HepG2 (cell line): ENCODE data around the gene PTHLH. TPM values are rescaled to one million over a fixed set of nuclear protein-coding genes. Genes with fewer than 3 reads are reported as not detected.

Source experiments
- ATAC-seq: fragments of 200-7000 bp; cut with Tn5 transposase; 3 replicates; pipeline ENCODE4 v1.9.1; 2020; ENCODE audit warnings: mild to moderate bottlenecking, moderate library complexity
- BruUV-seq: library from RNA; stranded (reverse); fragments of 400-500 nt; replicated peaks from 2 replicates; lab custom pipeline; 2021; lab: Mats Ljungman, UMichigan
- CTCF ChIA-PET: fragments of 300-600 bp; formaldehyde crosslinking; extraction: SDS; loops from one replicate; lab custom pipeline; 2021; ENCODE audit warnings: low total read pairs, inconsistent platforms, low intra/inter-chr PET ratio; lab: Yijun Ruan, JAX
- POLR2A ChIA-PET: fragments of 350-600 bp; sonication (Branson Sonifier 250); formaldehyde crosslinking; loops from one replicate; lab custom pipeline; 2020; ENCODE audit warnings: antibody characterized with exemption, inconsistent platforms; lab: Yijun Ruan, JAX
- DNase-seq: peaks from one replicate; pipeline ENCODE4 v3.0.0-alpha.2; 2015; ENCODE audit warnings: low spot score
- FAIRE-seq: peaks from 3 replicates; lab custom pipeline; 2011; peaks lifted over from hg19 to GRCh38; lab: Jason Lieb, UNC
- H2AFZ ChIP-seq: one replicate; pipeline ENCODE4 v1.6.1; 2011; ENCODE audit warnings: low read length, inconsistent platforms
- H3K27ac ChIP-seq: fragments of 300-600 bp; 3 replicates; pipeline ENCODE4 v1.8.0; 2011; ENCODE audit warnings: mixed run types, mild to moderate bottlenecking, mixed read lengths, low read length, inconsistent platforms; ENCODE audit not compliant: insufficient read depth; ENCODE audit errors: extremely low read length
- H3K27me3 ChIP-seq, 2 experiments: fragments of 200-600 bp in 1 of 2; 2 replicates in 1 of 2; 3 replicates in 1 of 2; pipeline versions ENCODE4 v1.6.0 to v1.8.0; 2011; ENCODE audit warnings: low read length in 2 of 2, mild to moderate bottlenecking in 2 of 2, moderate library complexity in 2 of 2, inconsistent platforms in 1 of 2; ENCODE audit not compliant: insufficient read depth in 2 of 2, control insufficient read depth in 1 of 2
- H3K36me3 ChIP-seq, 2 experiments: fragments of 200-600 bp in 1 of 2; replicated peaks in 1 of 2; 2 replicates in 1 of 2; 3 replicates in 1 of 2; pipeline versions ENCODE4 v1.5.1 to v1.8.0; 2011; ENCODE audit warnings: low read length in 2 of 2, inconsistent platforms in 1 of 2; ENCODE audit not compliant: insufficient read depth in 2 of 2, control insufficient read depth in 1 of 2
- H3K4me1 ChIP-seq: 2 replicates; pipeline ENCODE4 v1.5.1; 2012; ENCODE audit warnings: low read length, inconsistent platforms; ENCODE audit not compliant: insufficient read depth
- H3K4me2 ChIP-seq: 2 replicates; pipeline ENCODE4 v1.6.0; 2011; ENCODE audit warnings: low read depth, low read length, inconsistent platforms
- H3K4me3 ChIP-seq, 3 experiments: fragments of 200-600 bp in 1 of 3; sonication (generic), shearing (Covaris generic) in 1 of 3; replicated peaks in 1 of 3; 2 replicates each; pipeline ENCODE4 v1.5.1; 2011 to 2016; ENCODE audit warnings: low read length in 3 of 3, inconsistent platforms in 2 of 3, low read depth in 2 of 3, mild to moderate bottlenecking in 2 of 3, control low read depth in 1 of 3, mixed read lengths in 1 of 3; ENCODE audit not compliant: insufficient read depth in 1 of 3
- H3K79me2 ChIP-seq: one replicate; pipeline ENCODE4 v1.6.1; 2011; ENCODE audit warnings: low read length, inconsistent platforms; ENCODE audit not compliant: insufficient read depth
- H3K9ac ChIP-seq: 2 replicates; pipeline ENCODE4 v1.6.0; 2011; ENCODE audit warnings: mild to moderate bottlenecking, low read depth, low read length, inconsistent platforms; ENCODE audit not compliant: insufficient read depth
- H3K9me3 ChIP-seq: 2 replicates; pipeline ENCODE4 v1.5.1; 2012; ENCODE audit warnings: mild to moderate bottlenecking, low read length
- H4K20me1 ChIP-seq: 2 replicates; pipeline ENCODE4 v1.6.0; 2011; ENCODE audit warnings: inconsistent platforms, mild to moderate bottlenecking, low read length, moderate library complexity; ENCODE audit not compliant: insufficient read depth
- ARHGAP35 ChIP-seq: sonication (generic); formaldehyde crosslinking; IDR thresholded peaks from 2 replicates; pipeline ENCODE4 v1.9.0; 2022; ENCODE audit warnings: mild to moderate bottlenecking, inconsistent platforms, moderate library complexity, missing genetic modification reagents, borderline replicate concordance
- ATAD3A ChIP-seq: sonication (generic); formaldehyde crosslinking; IDR thresholded peaks from 2 replicates; pipeline ENCODE4 v1.4.0; 2020; ENCODE audit warnings: missing genetic modification reagents
- FOSL1 ChIP-seq: sonication (generic); formaldehyde crosslinking; IDR thresholded peaks from 2 replicates; pipeline ENCODE4 v1.9.0; 2021; ENCODE audit warnings: missing genetic modification reagents, borderline replicate concordance
- JDP2 ChIP-seq: sonication (generic); formaldehyde crosslinking; IDR thresholded peaks from 2 replicates; pipeline ENCODE4 v1.8.1; 2022; ENCODE audit warnings: missing genetic modification reagents, borderline replicate concordance
- KLF6 ChIP-seq: IDR thresholded peaks from 2 replicates; pipeline ENCODE4 v1.8.0; 2016; ENCODE audit warnings: missing biosample characterization, missing genetic modification reagents
- NPAS2 ChIP-seq: sonication (generic); formaldehyde crosslinking; IDR thresholded peaks from 2 replicates; pipeline ENCODE4 v1.8.0; 2022; ENCODE audit warnings: mild to moderate bottlenecking, missing genetic modification reagents, borderline replicate concordance
- RXRA ChIP-seq: sonication (generic); formaldehyde crosslinking; IDR thresholded peaks from 2 replicates; pipeline ENCODE4 v1.5.1; 2020; ENCODE audit warnings: missing genetic modification reagents
- TAF1 ChIP-seq: sonication (generic); formaldehyde crosslinking; IDR thresholded peaks from 2 replicates; pipeline ENCODE4 v1.4.0; 2020; ENCODE audit warnings: missing genetic modification reagents
- ZBTB2 ChIP-seq: sonication (generic); formaldehyde crosslinking; IDR thresholded peaks from 2 replicates; pipeline ENCODE4 v1.8.0; 2022; ENCODE audit warnings: low read depth, missing genetic modification reagents
- ZFP1 ChIP-seq: IDR thresholded peaks from 2 replicates; pipeline ENCODE4 v1.6.1; 2016
- ZIK1 ChIP-seq: sonication (generic); formaldehyde crosslinking; IDR thresholded peaks from 2 replicates; pipeline ENCODE4 v1.5.0; 2020; ENCODE audit warnings: mild to moderate bottlenecking, low read depth, missing genetic modification reagents, borderline replicate concordance
- ZNF124 ChIP-seq: sonication (generic); formaldehyde crosslinking; IDR thresholded peaks from 2 replicates; pipeline ENCODE4 v1.4.0; 2020; ENCODE audit warnings: missing genetic modification reagents
- ZNF280B ChIP-seq: sonication (generic); formaldehyde crosslinking; IDR thresholded peaks from 2 replicates; pipeline ENCODE4 v1.5.0; 2020; ENCODE audit warnings: missing genetic modification reagents, mild to moderate bottlenecking, borderline replicate concordance
- ZNF644 ChIP-seq: IDR thresholded peaks from 2 replicates; pipeline ENCODE4 v1.6.1; 2016; ENCODE audit warnings: low read depth
- ZNF7 ChIP-seq: IDR thresholded peaks from 2 replicates; pipeline ENCODE4 v1.6.1; 2016; ENCODE audit warnings: missing biosample characterization, missing genetic modification reagents
- ZNF761 ChIP-seq: sonication (generic); formaldehyde crosslinking; conservative IDR thresholded peaks from 2 replicates; pipeline ENCODE4 v1.4.0; 2020; ENCODE audit warnings: mild to moderate bottlenecking, missing genetic modification reagents
- WGBS: methylation state at CpG from one replicate; pipeline ENCODE4 v1.1.6; 2017; ENCODE audit warnings: low lambda C conversion rate; 5-methylcytosine and 5-hydroxymethylcytosine counted together
- in situ Hi-C: cut with HindIII; loops from 2 replicates; pipeline ENCODE4 v1.10.0; 2017; ENCODE audit warnings: low pct_unique_long_range_greater_than_20kb; ENCODE audit not compliant: extremely low pct_ligation_motif_present
- intact Hi-C: fragments of 100-400 bp; cut with micrococcal nuclease; formaldehyde crosslinking; loops from one replicate; pipeline ENCODE4 v1.10.0; 2022; ENCODE audit not compliant: unreplicated experiment
- polyA plus RNA-seq, 8 experiments: library from polyadenylated mRNA; depleted of rRNA in 3 of 8; stranded (reverse) in 7 of 8; unstranded in 1 of 8; fragments of >200 nt; fragmentation: Illumina TruSeq in 4 of 8; extraction: Trizol in 4 of 8; gene quantifications; 2 replicates each; pipeline versions ENCODE4 v1.2.1 to v1.2.3, GENCODE V29; 2011 to 2016; ENCODE audit warnings: low read depth in 4 of 8, missing spikeins in 1 of 8, mixed read lengths in 1 of 8; ENCODE audit not compliant: insufficient read depth in 1 of 8
- total RNA-seq, 5 experiments: library from RNA; depleted of rRNA; stranded (reverse); fragments of >200 nt; fragmentation: Illumina TruSeq; extraction: Trizol; gene quantifications; 2 replicates each; pipeline ENCODE4 v1.2.3, GENCODE V29; 2016; ENCODE audit warnings: low read depth in 1 of 5
- TF ChIP-seq, protein P1 (sequence below): sonication (generic); formaldehyde crosslinking; IDR thresholded peaks from 2 replicates; pipeline ENCODE4 v1.8.1; 2023; ENCODE audit warnings: mild to moderate bottlenecking, moderate library complexity, missing genetic modification reagents
- TF ChIP-seq, protein P2 (sequence below): sonication (generic); formaldehyde crosslinking; conservative IDR thresholded peaks from 2 replicates; pipeline ENCODE4 v1.8.0; 2022; ENCODE audit warnings: missing genetic modification reagents

Gene PTHLH
- total and polyA plus RNA-seq, 2 of the 13 experiments (the other 11 are each of a cell fraction or from before 2014, with no cell fraction given): 0.22 TPM; not detected in 1

GRCh38 chr12:27946421-27946820 lies 26.1 kb downstream of the PTHLH start:
- H3K9me3 ChIP-seq: no peaks in the 10 kb centered on the region
- intact Hi-C loops: loop anchor here (10.0 kb wide), 1 partner anchor 102 kb away; no protein-coding TSS in a partner anchor
- no peak overlapping the region for H2AFZ ChIP-seq
- 69% methylated on average over 1 of the region's 1 CpG for WGBS
- no peak overlapping the region for H3K9ac ChIP-seq
- ChIA-PET POLR2A (no interaction called here), CTCF (no interaction called here)
- DNase-seq (no peak), FAIRE-seq (no peak), ATAC-seq (no peak)
- H3K4me3 ChIP-seq: no peak overlapping the region
- no TSS peak for BruUV-seq
- no peak overlapping the region for H3K4me2 ChIP-seq
- no peaks in the 10 kb centered on the region for H3K36me3 ChIP-seq
- no peaks in the 10 kb centered on the region; a peak in 1 of 5 replicates for H3K27me3 ChIP-seq
- H4K20me1 ChIP-seq: no peaks in the 10 kb centered on the region
- peaks cover 5% of the 10 kb centered on the region for H3K4me1 ChIP-seq
- H3K27ac ChIP-seq: no peak overlapping the region
- no peaks in the 10 kb centered on the region for H3K79me2 ChIP-seq
- in situ Hi-C loops: loop anchor here (10.0 kb wide), 1 partner anchor 212 kb away; no protein-coding TSS in a partner anchor
- TF ChIP-seq ZNF7 (CRISPR knock-in tag) (no peak), ZNF761 (CRISPR knock-in tag) (no peak), ZIK1 (CRISPR knock-in tag) (no peak), JDP2 (CRISPR knock-in tag) (no peak), KLF6 (CRISPR knock-in tag) (no peak), ATAD3A (CRISPR knock-in tag) (no peak), ARHGAP35 (CRISPR knock-in tag) (no peak), NPAS2 (CRISPR knock-in tag) (no peak), ZNF124 (CRISPR knock-in tag) (no peak), RXRA (no peak), ZNF280B (no peak), TAF1 (no peak), ZNF644 (CRISPR knock-in tag) (no peak), FOSL1 (no peak), ZBTB2 (CRISPR knock-in tag) (no peak), ZFP1 (CRISPR knock-in tag) (no peak)
- TF ChIP-seq, protein P1, sequence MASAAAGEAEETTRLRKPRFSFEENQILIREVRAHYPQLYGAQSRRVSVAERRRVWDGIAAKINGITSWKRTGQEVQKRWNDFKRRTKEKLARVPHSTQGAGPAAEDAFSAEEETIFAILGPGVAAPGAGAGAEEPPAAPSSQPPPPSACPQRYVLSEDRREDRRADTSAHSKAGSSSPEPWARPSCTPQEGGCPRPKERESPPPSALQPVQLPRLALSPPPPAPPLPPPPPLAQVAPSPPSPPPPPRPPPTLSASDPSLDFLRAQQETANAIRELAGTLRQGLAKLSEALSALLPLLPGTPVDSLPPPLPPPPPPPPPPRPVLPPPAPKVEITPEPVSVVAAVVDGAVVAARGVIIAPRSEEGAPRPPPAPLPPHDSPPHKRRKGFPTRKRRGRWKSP: no peak
- TF ChIP-seq, protein P2, sequence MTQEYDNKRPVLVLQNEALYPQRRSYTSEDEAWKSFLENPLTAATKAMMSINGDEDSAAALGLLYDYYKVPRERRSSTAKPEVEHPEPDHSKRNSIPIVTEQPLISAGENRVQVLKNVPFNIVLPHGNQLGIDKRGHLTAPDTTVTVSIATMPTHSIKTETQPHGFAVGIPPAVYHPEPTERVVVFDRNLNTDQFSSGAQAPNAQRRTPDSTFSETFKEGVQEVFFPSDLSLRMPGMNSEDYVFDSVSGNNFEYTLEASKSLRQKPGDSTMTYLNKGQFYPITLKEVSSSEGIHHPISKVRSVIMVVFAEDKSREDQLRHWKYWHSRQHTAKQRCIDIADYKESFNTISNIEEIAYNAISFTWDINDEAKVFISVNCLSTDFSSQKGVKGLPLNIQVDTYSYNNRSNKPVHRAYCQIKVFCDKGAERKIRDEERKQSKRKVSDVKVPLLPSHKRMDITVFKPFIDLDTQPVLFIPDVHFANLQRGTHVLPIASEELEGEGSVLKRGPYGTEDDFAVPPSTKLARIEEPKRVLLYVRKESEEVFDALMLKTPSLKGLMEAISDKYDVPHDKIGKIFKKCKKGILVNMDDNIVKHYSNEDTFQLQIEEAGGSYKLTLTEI (CRISPR knock-in tag): no peak
